HG03103 (cell line): Measurements from ENCODE around the gene STXBP4.
A peak's percentile ranks its signal among the peaks of the same experiment; 100 is the strongest.
"Not testable (repeated sequence)": the region's sequence is repeated elsewhere in the genome, so short reads cannot be mapped to it uniquely, and the experiment has no call there.

Experiments
- ATAC-seq: cut with Tn5 transposase; IDR thresholded peaks from one replicate; pipeline ENCODE4 v1.9.1; 2021; ENCODE audit warnings: low read depth; ENCODE audit not compliant: unreplicated experiment

The STXBP4 gene

DNA sequence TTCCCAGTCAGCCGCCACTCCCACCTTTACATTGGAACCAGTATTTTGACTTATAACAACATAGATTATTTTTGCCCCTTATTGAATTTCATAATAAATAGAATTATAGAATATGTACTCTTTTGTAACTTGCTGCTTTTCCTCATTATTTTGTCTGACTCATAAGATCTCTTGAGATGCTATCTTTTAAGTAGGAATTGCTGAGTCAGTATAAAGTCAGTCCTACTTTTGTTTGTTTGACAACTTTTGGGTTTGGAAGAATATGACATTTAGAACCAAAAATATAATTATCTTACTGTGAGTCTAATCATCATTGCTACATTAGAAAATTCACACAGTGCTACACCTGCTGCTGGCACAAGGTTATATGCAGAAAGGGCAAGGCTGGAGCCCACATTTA, 69.7 kb downstream of the STXBP4 start:
- ATAC-seq: no peak

DNA sequence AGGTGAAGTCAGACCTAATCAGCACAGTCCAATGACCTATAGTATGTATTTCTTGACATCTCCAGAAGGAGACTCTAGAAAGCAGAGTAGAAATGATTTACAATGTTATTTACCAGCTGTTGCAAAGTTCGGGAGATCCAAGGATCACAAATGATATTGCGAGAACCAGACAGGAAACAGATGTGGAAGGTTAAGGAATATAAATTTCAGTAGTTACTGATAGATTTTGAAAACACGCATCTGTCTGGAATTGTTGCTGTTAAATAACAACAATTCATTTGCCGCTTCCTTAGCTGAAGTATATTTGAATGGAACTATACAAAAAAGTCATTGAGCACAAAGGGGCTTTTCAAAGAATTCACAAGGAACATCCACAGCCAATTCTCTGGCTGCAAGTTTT, 72.0 kb downstream of the STXBP4 start:
- ATAC-seq: no peak

DNA sequence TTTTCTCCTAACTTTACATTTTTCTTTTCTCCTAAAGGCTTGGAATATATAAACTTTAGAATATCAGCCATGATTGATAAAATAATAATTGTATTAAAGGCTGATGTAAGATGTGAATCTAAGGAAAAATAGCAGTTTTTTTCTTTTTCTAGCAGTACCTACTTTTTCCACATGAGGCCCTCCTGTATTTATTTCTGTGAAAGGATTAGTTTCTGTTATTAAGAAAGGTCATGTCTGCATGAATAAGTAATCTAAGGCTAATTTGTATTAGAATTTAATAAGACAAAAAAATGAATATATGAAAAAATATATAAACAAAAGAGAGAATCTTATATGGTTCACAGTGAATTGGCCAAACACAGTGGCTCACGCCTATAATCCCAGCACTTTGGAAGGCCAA, 85.3 kb downstream of the STXBP4 start:
- ATAC-seq: no peak

DNA sequence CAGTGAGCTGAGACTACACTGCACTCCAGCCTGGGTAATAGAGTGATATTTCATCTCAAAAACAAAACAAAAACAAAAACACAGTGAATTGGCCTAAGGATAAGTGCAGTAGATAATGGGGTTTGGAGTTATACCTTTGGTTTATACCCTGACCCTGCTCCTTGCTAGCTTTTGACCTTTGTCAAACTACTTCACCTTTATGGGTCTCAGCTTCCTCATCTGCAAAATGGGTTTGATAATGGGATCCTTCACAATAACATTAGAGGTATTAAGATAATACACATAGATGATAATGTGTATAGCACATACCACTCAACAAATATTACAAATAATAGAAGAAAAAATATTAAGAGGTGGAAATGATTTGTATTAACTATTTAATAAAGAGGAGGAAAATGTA, 85.9 kb downstream of the STXBP4 start:
- ATAC-seq: no peak

DNA sequence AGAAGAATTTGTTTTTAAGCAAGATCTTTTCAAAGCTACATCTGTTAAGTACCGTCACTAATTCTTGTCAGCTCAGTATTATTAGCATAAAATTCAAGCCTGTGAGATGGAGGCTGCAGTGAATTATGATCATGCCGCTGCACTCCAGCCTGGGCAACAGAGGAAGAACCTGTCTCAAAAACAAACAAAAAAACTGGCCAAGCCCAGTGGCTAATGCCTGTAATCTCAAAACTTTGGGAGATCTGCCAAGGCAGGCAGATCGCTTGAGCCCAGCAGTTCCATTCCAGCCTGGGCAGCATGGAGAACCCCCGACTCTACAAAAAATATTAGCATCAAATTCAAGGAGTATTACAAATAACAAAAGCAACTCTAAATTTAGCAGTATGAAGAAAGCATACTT, 88.0 kb downstream of the STXBP4 start:
- ATAC-seq: no peak

DNA sequence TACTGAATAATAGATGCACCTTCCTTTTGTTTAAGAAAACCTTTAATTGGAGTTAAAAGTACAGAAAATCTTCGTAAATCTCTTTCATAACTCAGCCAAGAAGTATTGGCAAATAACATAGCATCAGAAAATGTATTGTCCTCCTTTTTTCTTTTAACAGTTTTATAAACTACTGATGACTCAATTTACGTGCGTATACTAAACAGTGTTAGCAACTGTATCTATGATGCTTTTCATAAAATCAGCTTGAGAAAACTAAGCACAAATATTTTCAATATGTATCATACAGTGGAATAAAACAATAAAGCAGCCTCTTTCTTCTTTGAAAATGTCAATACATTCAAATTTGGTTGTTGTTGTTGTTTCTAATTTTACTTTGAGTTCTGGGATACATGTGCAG, 88.6 kb downstream of the STXBP4 start:
- ATAC-seq: no peak

DNA sequence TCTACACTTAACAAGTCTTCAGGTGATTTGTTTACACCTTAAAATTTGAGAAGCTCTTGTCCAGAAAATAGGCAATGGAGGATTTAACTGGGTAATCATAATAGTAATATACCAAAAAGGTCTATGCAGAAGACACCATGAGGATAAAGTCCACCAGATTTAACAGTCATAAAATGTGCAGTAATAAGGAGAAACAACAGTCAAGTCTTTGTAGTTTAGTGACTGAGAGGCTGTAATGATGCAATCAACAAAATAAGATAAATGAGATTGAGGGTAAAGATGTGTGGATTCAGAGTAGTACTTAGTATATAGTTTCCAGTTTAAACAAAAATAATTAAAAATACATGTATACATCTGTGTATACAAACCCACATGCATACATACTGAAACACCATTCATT, 91.2 kb downstream of the STXBP4 start:
- ATAC-seq: no peak

DNA sequence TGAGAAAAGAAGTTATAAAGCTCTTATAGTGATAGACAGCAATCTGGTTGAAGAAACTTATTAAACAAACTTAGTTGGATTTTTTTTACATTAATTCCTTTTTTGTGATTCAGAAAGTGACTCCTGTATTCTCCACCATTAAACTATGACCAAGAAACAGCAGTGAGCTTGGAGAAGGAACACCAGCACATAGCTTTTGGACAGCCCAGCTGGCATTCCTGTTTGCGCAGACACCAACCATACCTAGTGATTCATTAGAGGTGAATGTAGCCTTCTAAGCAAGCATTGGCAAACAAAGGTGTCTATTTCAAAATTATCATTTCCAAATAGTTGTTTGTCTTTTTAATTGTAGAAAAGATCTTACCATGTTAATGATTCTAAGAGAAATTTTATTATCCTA, 94.4 kb downstream of the STXBP4 start:
- no peak for ATAC-seq

DNA sequence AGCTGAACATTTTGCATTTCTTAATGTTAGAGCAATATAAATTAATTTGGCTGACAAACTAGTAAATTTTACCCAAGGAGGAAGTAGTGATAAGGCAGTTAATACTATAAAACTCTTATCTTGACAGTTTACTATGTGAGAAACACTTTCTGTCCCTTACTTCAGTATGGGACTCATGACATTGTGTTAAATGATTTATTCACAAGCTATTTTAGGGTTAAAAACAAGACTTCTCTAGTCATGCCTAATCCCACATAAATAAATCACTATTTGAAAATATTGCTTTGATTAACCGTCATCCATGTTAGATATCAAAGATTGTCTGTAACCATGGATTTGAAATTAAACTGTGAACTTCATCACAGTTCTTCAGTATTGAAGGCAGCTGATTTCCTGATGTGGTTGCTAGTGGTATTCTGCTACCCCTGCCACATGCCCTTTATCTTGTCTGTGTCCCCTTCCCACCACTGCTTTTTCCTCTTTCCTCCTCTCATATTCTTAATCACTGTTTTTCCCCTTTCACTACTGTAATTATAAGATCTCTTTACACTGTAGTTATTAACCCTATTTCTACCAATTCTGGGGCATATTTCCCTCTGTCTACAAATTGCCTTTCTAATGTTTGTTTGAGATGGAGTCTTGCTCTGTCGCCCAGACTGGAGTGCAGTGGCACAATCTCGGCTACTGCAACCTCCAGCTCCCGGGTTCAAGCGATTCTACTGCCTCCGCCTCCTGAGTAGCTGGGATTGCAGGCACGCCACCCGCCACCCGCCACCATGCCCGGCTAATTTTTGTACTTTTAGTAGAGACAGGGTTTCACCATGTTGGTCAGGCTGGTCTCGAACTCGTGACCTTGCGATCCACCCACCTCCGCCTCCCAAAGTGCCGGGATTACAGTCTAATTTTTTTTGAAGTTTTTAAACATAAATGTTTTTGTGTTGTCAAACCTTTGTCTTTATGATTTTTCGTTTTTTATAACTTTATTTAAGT, 95.6 kb downstream of the STXBP4 start:
- ATAC-seq: no peak

DNA sequence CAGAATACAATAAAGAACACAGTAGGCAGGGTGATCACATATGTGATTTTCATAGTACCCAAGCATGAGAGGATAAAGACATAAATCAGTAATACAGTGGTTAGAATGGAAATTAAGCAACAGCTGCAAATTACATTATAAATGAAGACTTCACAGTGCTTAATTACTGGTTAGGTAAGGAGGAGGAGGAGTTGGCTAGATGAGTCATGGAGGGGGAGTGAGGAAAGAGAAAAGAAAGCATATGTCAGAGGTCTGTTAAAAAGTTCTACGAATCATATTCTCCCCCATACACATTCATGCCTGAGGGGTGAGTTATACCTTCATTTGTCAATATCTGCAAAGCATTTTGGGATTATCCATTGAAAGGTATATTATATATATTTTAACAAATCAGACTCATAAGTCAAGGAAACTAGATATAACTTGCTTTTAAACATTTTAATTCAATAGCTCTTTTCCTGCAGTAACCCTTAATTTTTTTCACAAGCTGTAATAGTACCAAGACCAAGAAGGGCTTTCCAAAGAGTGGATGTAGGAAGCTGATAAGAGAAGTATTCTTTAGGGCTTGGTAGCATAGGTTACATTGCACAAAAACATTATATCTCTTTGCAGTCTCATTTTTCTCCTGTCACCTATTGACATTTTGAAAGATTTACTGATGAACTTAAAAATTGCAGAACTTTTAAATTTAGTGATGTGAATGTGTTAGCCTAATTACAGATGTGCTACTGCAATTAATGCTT, 99.3 kb downstream of the STXBP4 start:
- ATAC-seq: no peak

DNA sequence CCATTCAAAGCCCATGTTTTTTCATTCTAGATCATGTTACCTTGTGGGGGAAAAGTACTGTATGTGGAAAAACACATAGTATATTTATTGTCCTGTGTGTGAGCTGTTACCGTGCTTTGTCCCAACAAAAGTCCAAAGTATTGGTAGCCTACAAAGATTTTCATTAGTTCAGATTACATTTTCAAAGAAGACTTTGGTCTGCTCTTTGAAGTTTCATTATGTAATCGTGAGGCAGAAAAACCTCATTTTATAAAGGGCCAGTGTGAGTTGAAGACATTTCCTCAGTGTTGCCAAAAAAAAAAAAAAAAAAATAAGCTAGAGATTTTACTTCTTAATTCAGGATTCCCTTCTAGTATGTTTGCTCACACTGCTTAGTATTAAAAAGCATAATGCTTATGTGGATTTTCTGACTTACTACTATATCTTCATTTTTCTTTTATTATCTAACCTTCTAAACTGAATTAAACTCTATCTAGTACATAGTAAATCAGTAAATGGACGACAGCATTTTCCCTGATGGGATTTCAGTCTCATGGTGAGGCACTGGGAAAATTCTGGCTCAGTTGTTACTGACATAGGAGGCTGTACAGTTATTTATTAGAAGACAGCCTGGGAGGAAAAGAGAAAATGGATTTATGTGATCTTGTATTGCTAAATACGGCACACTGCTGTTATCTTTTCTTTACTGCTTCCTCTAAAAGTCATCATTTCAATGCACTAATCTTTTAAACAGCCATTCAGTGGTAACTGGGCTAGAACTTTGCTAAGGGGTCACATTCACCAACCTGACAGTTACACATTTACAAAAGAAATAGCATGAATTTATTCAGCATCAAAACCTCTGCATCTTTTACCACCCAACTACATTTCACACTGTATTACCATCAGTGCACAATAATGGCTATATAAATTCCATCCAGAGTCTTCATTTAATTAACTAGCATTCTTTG, 100.6 kb downstream of the STXBP4 start:
- no peak for ATAC-seq

DNA sequence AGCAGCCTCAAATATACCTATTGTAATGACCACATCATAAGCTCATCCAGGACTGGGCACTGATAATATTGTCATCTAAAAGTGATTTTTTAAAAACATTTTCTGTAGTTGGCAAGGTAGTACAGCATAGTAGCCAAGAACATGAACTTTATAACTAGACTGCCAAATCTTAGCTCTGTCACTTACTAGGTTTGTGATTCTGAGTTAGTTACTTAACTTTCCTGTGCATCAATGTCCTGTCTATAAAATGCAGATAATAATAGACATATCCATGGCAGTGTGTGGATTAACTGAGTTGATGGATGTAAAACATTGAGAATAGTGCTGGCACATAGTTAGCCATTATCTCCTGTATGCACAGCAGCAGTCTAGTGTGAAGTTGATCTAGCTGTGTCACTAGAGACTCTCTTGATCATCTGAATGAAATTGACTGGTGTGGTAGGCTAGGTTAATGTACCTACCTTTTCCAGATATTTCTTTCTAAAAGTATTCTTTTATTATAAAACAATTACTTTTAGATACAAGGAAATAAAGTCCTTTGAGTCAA, 101.5 kb downstream of the STXBP4 start:
- no peak for ATAC-seq

DNA sequence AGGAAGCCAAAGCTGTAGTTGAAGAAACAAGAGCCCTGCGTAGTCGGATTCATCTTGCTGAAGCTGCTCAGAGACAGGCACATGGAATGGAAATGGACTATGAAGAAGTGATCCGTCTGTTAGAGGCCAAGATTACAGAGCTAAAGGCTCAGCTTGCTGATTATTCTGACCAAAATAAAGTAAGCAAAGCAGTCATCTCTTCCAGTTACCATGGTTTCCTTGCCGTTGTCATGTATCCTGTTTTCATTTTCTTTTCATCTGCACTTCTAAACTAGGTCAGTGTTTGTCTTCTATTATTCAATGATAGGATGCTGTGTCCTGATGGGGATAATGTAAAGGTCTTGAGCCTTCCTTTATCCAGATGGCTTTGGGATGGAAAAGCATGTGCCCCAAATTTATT, 104.3 kb downstream of the STXBP4 start:
- no peak for ATAC-seq

DNA sequence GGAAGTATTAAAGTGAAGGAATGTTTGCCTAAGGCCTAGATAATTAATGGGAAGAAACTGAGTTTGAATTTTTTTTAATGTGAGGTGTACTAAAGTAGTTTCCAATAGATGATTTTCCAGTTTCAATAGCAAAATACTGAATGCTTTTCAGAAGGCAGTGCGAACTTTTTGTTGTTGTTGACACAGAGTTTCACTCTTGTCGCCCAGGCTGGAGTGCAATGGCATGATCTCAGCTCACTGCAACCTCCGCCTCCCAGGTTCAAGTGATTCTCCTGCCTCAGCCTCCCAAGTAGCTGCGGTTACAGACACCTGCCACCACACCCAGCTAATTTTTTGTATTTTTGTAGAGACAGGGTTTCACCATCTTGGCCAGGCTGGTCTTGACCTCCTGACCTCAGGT, 104.9 kb downstream of the STXBP4 start:
- not testable (repeated sequence) for ATAC-seq

DNA sequence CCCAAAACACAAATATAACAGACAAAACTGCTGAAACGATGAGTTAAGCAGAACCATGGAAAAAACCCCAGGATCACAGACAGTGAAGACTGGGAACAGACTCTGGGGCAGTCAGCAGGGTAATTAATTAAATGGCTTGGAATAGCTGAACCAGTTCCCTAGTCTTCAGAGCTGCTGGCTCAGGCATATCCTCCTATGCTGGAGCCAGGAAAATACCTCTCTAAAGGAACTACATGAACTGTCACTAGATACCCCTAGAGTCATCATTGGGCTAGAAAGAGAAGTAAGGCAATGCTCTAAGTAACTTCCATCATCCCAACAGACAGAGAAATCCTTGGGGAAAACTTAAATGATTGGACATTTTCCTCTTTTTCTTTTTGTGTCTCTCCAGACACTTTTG, 113.0 kb downstream of the STXBP4 start:
- no peak for ATAC-seq

DNA sequence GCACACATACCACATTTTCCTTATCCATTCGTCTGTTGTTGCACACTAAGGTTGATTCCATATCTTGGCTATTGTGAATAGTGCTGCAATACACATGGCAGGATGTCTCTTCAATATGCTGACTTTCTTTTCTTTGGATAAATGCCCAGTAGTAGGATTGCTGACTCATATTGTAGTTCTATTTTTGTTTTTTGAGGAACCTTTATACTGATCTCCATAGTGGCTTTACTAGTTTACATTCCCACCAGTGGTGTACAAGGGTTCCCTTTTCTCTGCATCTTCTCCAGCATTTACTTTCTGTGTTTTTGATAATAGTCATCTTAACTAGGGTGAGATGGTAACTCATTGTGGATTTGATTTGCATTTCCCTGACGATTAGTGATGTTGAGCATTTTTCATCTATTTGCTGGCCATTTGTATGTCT, 118.1 kb downstream of the STXBP4 start:
- ATAC-seq: no peak

DNA sequence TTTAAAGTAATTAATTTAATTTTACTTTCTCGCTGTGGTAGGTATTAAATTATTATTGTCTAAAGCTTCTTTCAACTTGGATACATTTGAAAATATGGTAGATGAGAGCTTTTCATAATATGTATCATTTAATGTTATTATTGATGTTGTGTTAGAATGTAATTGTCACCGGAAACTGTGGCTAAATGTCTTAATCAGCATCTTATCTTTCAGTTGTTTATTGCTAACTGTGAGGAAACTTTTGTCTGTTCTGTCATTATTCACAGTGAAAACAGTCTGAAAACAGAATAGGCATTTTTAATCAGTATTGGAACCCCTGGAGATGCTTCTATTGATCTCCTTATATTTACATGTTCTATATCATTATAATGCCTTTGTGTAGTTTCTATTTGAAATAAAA, 120.7 kb downstream of the STXBP4 start:
- ATAC-seq: no peak

DNA sequence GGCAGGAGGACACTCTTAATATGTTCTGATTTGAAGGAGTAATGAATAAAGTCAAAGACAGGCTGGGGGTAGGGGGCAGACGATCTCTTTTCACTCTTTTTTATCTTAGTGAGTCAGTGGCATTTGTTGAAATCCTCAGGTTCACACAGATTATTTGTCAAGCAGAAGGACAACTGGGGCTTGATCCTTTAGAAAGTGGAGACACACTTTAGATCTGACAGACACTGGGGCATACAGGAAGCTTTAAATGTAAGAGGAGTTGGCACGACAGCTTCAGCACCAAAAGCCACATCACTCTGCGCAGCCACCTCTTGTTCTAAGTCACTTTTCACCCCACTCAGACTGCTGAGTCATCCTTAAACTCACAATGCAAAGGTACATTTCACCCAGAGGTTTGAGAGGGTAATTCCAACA, 121.5 kb downstream of the STXBP4 start:
- ATAC-seq: peak; percentile 96

DNA sequence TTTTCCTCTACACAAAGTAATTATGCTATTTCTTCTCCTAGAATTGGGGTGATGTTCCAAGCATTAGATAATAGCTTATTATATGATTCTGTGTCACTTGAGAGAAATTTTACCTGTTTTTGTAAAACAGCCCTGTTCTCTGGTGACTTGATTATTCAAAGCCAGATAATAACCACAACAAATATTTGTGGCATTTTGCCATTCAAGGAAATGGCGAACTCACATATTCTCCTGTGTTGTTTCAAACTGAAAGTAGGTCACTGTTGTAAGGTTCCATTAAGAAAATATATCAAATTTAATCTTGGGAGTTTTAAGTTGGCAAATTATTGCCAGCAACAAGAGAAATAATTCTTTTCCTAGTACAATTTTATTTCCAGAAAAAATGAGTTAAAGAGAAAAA, 124.8 kb downstream of the STXBP4 start:
- no peak for ATAC-seq

DNA sequence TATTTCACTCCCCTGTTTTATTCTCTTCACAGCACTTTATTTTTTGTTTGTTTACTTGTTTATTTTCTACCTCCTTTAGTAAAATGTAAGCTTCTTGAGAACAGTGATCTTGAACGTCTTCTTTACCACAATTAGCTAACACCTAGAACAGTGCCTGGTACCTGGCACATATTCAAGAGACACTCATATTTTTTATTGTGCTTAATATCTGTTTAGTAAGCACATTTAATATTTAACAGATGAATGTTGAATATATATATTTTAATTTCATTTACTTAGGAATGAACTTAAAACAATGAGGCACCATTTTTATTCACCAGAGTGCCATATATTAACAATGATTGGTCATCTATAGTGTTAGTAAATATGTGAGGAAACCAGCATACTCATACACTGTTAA, 130.2 kb downstream of the STXBP4 start:
- no peak for ATAC-seq
